H1 (cell line): ENCODE data around the gene MYH8. TPM values are rescaled to one million over a fixed set of nuclear protein-coding genes. Genes with fewer than 3 reads are reported as not detected.

Source experiments
- BACH1 ChIP-seq: IDR thresholded peaks from 2 replicates; pipeline ENCODE4 v1.6.1; 2012; ENCODE audit warnings: low read length, improper control_type of control experiment
- EGR1 ChIP-seq: IDR thresholded peaks from 2 replicates; pipeline ENCODE4 v1.6.1; 2011; ENCODE audit warnings: low read depth, low read length, borderline replicate concordance
- PHF8 ChIP-seq: fragments of 200-600 bp; sonication (generic); conservative IDR thresholded peaks from 2 replicates; pipeline ENCODE4 v1.7.1; 2012; ENCODE audit warnings: low read depth, mild to moderate bottlenecking, inconsistent platforms, low read length, moderate library complexity
- RBBP5 ChIP-seq: IDR thresholded peaks from 2 replicates; pipeline ENCODE4 v1.7.1; 2012; ENCODE audit warnings: low read depth, mild to moderate bottlenecking, inconsistent platforms, low read length, moderate library complexity, borderline replicate concordance
- polyA plus RNA-seq, 7 experiments: library from polyadenylated mRNA; depleted of rRNA in 3 of 7; stranded (reverse) in 5 of 7; unstranded in 2 of 7; fragments of >200 nt in 5 of 7; fragments of 200-250 nt in 2 of 7; gene quantifications; 1 replicate in 5 of 7; 2 replicates in 1 of 7; 4 replicates in 1 of 7; pipeline versions ENCODE4 v1.2.1 to v1.2.3, GENCODE V29; 2011 to 2013; ENCODE audit warnings: missing spikeins in 2 of 7, mixed read lengths in 2 of 7
- total RNA-seq: library from RNA; stranded (reverse); fragmentation: NEBNext Ultra II Directional; extraction: Animal tissue kit (Norgen Biotek cat#: 25700); gene quantifications from 2 replicates; pipeline ENCODE4 v1.2.1, GENCODE V29; 2021
- TF ChIP-seq, protein P1 (sequence below): fragments of 300-600 bp; sonication (generic); IDR thresholded peaks from 2 replicates; pipeline ENCODE4 v1.7.1; 2012; ENCODE audit warnings: low read length, moderate library complexity, mild to moderate bottlenecking, inconsistent platforms; ENCODE audit not compliant: insufficient replicate concordance
- TF ChIP-seq, protein P2 (sequence below): IDR thresholded peaks from 2 replicates; pipeline ENCODE4 v1.6.1; 2012; ENCODE audit warnings: inconsistent platforms
- TF ChIP-seq, protein P3 (sequence below): IDR thresholded peaks from 2 replicates; pipeline ENCODE4 v1.6.1; 2012; ENCODE audit warnings: inconsistent platforms
- TF ChIP-seq, protein P4 (sequence below), 3 experiments: IDR thresholded peaks; 1 replicate in 2 of 3; 2 replicates in 1 of 3; pipeline versions ENCODE4 v1.5.1 to v1.6.1; 2011; ENCODE audit warnings: low read length in 3 of 3, mild to moderate bottlenecking in 3 of 3, inconsistent platforms in 2 of 3, low read depth in 1 of 3, moderate library complexity in 1 of 3; ENCODE audit not compliant: insufficient read depth in 1 of 3; ENCODE audit errors: control extremely low read depth in 1 of 3

The MYH8 gene
- total and polyA plus RNA-seq, 2 of the 8 experiments (the other 6 are each of a cell fraction or from before 2014, with no cell fraction given): not detected

DNA sequence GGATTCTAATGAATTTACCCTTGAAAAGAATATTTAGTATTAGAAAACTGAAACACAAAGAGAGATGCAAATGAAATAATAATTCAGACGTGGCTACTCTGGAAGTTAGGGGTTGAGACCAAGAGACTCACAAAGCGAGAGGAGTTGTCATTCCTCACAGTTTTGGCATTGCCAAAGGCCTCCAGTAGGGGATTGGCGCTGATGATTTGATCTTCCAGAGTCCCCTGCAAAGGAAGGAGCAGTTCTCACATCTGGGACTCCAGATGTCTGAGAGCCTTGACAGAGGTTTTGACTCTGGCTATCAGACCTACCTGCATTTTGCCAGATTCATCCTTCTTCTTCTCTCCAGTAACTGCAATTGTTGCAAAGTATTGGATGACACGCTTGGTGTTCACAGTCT lies 6.6 kb downstream of the MYH8 start (continued):
- TF ChIP-seq, protein P1, sequence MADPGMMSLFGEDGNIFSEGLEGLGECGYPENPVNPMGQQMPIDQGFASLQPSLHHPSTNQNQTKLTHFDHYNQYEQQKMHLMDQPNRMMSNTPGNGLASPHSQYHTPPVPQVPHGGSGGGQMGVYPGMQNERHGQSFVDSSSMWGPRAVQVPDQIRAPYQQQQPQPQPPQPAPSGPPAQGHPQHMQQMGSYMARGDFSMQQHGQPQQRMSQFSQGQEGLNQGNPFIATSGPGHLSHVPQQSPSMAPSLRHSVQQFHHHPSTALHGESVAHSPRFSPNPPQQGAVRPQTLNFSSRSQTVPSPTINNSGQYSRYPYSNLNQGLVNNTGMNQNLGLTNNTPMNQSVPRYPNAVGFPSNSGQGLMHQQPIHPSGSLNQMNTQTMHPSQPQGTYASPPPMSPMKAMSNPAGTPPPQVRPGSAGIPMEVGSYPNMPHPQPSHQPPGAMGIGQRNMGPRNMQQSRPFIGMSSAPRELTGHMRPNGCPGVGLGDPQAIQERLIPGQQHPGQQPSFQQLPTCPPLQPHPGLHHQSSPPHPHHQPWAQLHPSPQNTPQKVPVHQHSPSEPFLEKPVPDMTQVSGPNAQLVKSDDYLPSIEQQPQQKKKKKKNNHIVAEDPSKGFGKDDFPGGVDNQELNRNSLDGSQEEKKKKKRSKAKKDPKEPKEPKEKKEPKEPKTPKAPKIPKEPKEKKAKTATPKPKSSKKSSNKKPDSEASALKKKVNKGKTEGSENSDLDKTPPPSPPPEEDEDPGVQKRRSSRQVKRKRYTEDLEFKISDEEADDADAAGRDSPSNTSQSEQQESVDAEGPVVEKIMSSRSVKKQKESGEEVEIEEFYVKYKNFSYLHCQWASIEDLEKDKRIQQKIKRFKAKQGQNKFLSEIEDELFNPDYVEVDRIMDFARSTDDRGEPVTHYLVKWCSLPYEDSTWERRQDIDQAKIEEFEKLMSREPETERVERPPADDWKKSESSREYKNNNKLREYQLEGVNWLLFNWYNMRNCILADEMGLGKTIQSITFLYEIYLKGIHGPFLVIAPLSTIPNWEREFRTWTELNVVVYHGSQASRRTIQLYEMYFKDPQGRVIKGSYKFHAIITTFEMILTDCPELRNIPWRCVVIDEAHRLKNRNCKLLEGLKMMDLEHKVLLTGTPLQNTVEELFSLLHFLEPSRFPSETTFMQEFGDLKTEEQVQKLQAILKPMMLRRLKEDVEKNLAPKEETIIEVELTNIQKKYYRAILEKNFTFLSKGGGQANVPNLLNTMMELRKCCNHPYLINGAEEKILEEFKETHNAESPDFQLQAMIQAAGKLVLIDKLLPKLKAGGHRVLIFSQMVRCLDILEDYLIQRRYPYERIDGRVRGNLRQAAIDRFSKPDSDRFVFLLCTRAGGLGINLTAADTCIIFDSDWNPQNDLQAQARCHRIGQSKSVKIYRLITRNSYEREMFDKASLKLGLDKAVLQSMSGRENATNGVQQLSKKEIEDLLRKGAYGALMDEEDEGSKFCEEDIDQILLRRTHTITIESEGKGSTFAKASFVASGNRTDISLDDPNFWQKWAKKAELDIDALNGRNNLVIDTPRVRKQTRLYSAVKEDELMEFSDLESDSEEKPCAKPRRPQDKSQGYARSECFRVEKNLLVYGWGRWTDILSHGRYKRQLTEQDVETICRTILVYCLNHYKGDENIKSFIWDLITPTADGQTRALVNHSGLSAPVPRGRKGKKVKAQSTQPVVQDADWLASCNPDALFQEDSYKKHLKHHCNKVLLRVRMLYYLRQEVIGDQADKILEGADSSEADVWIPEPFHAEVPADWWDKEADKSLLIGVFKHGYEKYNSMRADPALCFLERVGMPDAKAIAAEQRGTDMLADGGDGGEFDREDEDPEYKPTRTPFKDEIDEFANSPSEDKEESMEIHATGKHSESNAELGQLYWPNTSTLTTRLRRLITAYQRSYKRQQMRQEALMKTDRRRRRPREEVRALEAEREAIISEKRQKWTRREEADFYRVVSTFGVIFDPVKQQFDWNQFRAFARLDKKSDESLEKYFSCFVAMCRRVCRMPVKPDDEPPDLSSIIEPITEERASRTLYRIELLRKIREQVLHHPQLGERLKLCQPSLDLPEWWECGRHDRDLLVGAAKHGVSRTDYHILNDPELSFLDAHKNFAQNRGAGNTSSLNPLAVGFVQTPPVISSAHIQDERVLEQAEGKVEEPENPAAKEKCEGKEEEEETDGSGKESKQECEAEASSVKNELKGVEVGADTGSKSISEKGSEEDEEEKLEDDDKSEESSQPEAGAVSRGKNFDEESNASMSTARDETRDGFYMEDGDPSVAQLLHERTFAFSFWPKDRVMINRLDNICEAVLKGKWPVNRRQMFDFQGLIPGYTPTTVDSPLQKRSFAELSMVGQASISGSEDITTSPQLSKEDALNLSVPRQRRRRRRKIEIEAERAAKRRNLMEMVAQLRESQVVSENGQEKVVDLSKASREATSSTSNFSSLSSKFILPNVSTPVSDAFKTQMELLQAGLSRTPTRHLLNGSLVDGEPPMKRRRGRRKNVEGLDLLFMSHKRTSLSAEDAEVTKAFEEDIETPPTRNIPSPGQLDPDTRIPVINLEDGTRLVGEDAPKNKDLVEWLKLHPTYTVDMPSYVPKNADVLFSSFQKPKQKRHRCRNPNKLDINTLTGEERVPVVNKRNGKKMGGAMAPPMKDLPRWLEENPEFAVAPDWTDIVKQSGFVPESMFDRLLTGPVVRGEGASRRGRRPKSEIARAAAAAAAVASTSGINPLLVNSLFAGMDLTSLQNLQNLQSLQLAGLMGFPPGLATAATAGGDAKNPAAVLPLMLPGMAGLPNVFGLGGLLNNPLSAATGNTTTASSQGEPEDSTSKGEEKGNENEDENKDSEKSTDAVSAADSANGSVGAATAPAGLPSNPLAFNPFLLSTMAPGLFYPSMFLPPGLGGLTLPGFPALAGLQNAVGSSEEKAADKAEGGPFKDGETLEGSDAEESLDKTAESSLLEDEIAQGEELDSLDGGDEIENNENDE: no peak
- TF ChIP-seq EGR1 (no peak), PHF8 (no peak), RBBP5 (no peak), BACH1 (no peak)
- TF ChIP-seq, protein P2, sequence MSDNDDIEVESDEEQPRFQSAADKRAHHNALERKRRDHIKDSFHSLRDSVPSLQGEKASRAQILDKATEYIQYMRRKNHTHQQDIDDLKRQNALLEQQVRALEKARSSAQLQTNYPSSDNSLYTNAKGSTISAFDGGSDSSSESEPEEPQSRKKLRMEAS: no peak
- TF ChIP-seq, protein P3, sequence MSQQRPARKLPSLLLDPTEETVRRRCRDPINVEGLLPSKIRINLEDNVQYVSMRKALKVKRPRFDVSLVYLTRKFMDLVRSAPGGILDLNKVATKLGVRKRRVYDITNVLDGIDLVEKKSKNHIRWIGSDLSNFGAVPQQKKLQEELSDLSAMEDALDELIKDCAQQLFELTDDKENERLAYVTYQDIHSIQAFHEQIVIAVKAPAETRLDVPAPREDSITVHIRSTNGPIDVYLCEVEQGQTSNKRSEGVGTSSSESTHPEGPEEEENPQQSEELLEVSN: no peak
- TF ChIP-seq, protein P4, sequence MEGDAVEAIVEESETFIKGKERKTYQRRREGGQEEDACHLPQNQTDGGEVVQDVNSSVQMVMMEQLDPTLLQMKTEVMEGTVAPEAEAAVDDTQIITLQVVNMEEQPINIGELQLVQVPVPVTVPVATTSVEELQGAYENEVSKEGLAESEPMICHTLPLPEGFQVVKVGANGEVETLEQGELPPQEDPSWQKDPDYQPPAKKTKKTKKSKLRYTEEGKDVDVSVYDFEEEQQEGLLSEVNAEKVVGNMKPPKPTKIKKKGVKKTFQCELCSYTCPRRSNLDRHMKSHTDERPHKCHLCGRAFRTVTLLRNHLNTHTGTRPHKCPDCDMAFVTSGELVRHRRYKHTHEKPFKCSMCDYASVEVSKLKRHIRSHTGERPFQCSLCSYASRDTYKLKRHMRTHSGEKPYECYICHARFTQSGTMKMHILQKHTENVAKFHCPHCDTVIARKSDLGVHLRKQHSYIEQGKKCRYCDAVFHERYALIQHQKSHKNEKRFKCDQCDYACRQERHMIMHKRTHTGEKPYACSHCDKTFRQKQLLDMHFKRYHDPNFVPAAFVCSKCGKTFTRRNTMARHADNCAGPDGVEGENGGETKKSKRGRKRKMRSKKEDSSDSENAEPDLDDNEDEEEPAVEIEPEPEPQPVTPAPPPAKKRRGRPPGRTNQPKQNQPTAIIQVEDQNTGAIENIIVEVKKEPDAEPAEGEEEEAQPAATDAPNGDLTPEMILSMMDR (IDR thresholded peaks at IDR 0.05; ENCODE audit: control extremely low read depth in 1 of 3, insufficient read depth in 1 of 3, low read depth in 1 of 3, low read length in 3 of 3): peak in 2 of 3 experiments; percentile 19 to 22; a peak in 2 of 4 replicates
